ENCODE results near the gene TET1. TPM values are rescaled to one million over a fixed set of nuclear protein-coding genes. Genes with fewer than 3 reads are reported as not detected.
A peak's percentile ranks its signal among the peaks of the same experiment; 100 is the strongest.

TET1 gene
- total and polyA plus RNA-seq, 2 of the 13 experiments (the other 11 are each of a cell fraction or from before 2014, with no cell fraction given): 6.9 to 7.3 TPM

GRCh38 chr10:68561865-68562649 is 1.9 kb downstream of the TET1 start (continued):
- TF ChIP-seq, protein P1, sequence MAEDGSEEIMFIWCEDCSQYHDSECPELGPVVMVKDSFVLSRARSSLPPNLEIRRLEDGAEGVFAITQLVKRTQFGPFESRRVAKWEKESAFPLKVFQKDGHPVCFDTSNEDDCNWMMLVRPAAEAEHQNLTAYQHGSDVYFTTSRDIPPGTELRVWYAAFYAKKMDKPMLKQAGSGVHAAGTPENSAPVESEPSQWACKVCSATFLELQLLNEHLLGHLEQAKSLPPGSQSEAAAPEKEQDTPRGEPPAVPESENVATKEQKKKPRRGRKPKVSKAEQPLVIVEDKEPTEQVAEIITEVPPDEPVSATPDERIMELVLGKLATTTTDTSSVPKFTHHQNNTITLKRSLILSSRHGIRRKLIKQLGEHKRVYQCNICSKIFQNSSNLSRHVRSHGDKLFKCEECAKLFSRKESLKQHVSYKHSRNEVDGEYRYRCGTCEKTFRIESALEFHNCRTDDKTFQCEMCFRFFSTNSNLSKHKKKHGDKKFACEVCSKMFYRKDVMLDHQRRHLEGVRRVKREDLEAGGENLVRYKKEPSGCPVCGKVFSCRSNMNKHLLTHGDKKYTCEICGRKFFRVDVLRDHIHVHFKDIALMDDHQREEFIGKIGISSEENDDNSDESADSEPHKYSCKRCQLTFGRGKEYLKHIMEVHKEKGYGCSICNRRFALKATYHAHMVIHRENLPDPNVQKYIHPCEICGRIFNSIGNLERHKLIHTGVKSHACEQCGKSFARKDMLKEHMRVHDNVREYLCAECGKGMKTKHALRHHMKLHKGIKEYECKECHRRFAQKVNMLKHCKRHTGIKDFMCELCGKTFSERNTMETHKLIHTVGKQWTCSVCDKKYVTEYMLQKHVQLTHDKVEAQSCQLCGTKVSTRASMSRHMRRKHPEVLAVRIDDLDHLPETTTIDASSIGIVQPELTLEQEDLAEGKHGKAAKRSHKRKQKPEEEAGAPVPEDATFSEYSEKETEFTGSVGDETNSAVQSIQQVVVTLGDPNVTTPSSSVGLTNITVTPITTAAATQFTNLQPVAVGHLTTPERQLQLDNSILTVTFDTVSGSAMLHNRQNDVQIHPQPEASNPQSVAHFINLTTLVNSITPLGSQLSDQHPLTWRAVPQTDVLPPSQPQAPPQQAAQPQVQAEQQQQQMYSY (CRISPR knock-in tag; IDR thresholded peaks at IDR 0.05): peak; percentile 62
- TF ChIP-seq ESRRA (CRISPR knock-in tag; IDR thresholded peaks at IDR 0.05; ENCODE audit: low read depth) (no peak), KLF11 (CRISPR knock-in tag; IDR thresholded peaks at IDR 0.05) (no peak), ATF7-NPFF (CRISPR knock-in tag; IDR thresholded peaks at IDR 0.05; ENCODE audit: low read depth) (no peak), NR2F2 (IDR thresholded peaks at IDR 0.05; ENCODE audit: borderline replicate concordance, low read depth) (no peak), ZNF136 (CRISPR knock-in tag; IDR thresholded peaks at IDR 0.05; ENCODE audit: low read depth) (no peak), HOXA3 (CRISPR knock-in tag; IDR thresholded peaks at IDR 0.05) (0 out of 2 replicates have a peak, but pooled peaks have one; percentile 33), ZFP91 (CRISPR knock-in tag; IDR thresholded peaks at IDR 0.05; ENCODE audit: borderline replicate concordance) (no peak), ZNF12 (CRISPR knock-in tag; IDR thresholded peaks at IDR 0.05) (no peak), HNRNPH1 (optimal IDR thresholded peaks at IDR 0.05; ENCODE audit: low read depth, low read length) (no peak), RXRB (CRISPR knock-in tag; IDR thresholded peaks at IDR 0.05; ENCODE audit: borderline replicate concordance) (0 out of 2 replicates have a peak, but pooled peaks have one; percentile 15), FOXA3 (CRISPR knock-in tag; IDR thresholded peaks at IDR 0.05) (0 out of 2 replicates have a peak, but pooled peaks have one; percentile 22), IKZF1 (IDR thresholded peaks at IDR 0.05) (no peak), ZNF121 (CRISPR knock-in tag; IDR thresholded peaks at IDR 0.05) (no peak), ISX (CRISPR knock-in tag; conservative IDR thresholded peaks at IDR 0.05) (no peak), E2F1 (CRISPR knock-in tag; IDR thresholded peaks at IDR 0.05) (0 out of 2 replicates have a peak, but pooled peaks have one; percentile 34), ARID2 (CRISPR knock-in tag; IDR thresholded peaks at IDR 0.05; ENCODE audit: borderline replicate concordance) (0 out of 2 replicates have a peak, but pooled peaks have one; percentile 42), ZFX (CRISPR knock-in tag; IDR thresholded peaks at IDR 0.05; ENCODE audit: low read depth) (peak; percentile 13)
- TF ChIP-seq, protein P2, sequence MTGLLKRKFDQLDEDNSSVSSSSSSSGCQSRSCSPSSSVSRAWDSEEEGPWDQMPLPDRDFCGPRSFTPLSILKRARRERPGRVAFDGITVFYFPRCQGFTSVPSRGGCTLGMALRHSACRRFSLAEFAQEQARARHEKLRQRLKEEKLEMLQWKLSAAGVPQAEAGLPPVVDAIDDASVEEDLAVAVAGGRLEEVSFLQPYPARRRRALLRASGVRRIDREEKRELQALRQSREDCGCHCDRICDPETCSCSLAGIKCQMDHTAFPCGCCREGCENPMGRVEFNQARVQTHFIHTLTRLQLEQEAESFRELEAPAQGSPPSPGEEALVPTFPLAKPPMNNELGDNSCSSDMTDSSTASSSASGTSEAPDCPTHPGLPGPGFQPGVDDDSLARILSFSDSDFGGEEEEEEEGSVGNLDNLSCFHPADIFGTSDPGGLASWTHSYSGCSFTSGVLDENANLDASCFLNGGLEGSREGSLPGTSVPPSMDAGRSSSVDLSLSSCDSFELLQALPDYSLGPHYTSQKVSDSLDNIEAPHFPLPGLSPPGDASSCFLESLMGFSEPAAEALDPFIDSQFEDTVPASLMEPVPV (CRISPR knock-in tag; IDR thresholded peaks at IDR 0.05): no peak

All from HepG2 (cell line).